PFSK-1 (cell line): ENCODE data around the gene KMT2B.
A peak's percentile ranks its signal among the peaks of the same experiment; 100 is the strongest.

ENCODE experiments used
- SIN3A ChIP-seq: IDR thresholded peaks from 2 replicates; pipeline ENCODE4 v1.6.1; 2012; ENCODE audit warnings: mild to moderate bottlenecking, low read length, moderate library complexity, borderline replicate concordance; ENCODE audit not compliant: insufficient read depth
- TAF1 ChIP-seq: IDR thresholded peaks from 2 replicates; pipeline ENCODE4 v1.6.1; 2012; ENCODE audit warnings: low read length, control low read depth, borderline replicate concordance; ENCODE audit not compliant: insufficient read depth

DNA sequence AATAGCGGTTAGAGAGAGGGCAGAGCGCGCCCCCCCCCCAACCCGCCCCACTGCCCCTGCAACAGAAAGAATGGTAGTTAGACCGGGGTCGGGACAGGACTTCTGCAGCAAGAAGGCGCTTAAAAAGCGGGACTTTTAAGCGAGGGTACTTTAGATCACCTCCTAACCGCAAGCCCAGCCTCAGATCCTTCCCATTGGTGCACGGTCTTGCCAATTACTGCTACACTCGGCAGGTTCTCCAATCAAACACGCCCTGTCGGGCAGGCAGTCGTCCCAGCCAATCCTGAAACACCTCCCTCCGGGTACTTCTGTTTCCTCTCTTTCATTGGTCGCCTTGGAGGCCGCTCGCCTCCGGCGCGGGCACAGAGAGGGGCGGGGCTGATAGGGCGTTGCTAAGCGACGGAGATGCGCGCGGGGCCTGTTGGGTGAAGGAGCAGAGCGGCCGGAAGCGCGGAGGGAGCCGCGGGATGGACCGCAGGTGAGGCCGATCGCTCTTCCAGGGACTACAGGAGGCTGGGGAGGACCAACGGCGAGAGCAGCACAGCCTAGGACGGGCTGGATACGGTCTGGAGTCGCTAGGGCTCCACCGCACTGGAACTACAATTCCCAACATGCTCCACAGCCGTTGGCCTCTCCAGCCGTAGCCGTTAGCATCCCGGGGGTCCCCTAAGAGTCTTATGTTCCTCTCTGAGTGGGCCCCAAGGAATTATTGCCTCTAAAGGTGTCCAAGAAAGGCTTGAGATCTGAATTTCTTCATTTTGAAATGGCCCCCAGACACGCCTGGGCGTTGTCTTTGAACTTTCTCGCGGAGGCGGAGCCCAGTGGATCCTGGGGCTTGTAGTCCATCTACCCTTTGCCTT, 40.2 kb downstream of the KMT2B start, which contains the start of gene PROSER3:
- TF ChIP-seq TAF1 (peak; percentile 79; the same call in 1 of the 2 replicates), SIN3A (no peak)
